IPS DF 6.9 (cell line): ENCODE results near the gene TMEM54.
"Not testable (repeated sequence)": the region's sequence is repeated elsewhere in the genome, so short reads cannot be mapped to it uniquely, and the experiment has no call there.

Experiments used
- DNase-seq: peaks from one replicate; pipeline ENCODE4 v3.0.0-alpha.2; 2013; ENCODE audit warnings: low read depth, low spot score
- H3K27ac ChIP-seq: one replicate; pipeline ENCODE4 v1.5.1; 2013; ENCODE audit warnings: low read length, control low read depth
- H3K27me3 ChIP-seq: 2 replicates; pipeline ENCODE4 v1.6.1; 2013; ENCODE audit warnings: mild to moderate bottlenecking, low read length; ENCODE audit not compliant: control insufficient read depth, insufficient read depth
- H3K36me3 ChIP-seq: 2 replicates; pipeline ENCODE4 v1.6.1; 2013; ENCODE audit warnings: low read length; ENCODE audit not compliant: control insufficient read depth, insufficient read depth
- H3K4me1 ChIP-seq: 2 replicates; pipeline ENCODE4 v1.6.1; 2013; ENCODE audit warnings: low read length; ENCODE audit not compliant: control insufficient read depth, insufficient read depth
- H3K4me3 ChIP-seq: 2 replicates; pipeline ENCODE4 v1.5.1; 2013; ENCODE audit warnings: mild to moderate bottlenecking, low read length
- H3K9me3 ChIP-seq: 2 replicates; pipeline ENCODE4 v1.6.1; 2013; ENCODE audit warnings: low read length, inconsistent platforms; ENCODE audit not compliant: control insufficient read depth, insufficient read depth
- WGBS: extraction: QIAGEN DNeasy Blood & Tissue Kit; methylation state at CpG from one replicate; pipeline ENCODE4 v1.1.7; 2013; ENCODE audit warnings: mixed read lengths, missing lambda C conversion rate; ENCODE audit not compliant: insufficient read length, insufficient coverage; 5-methylcytosine and 5-hydroxymethylcytosine counted together

TMEM54 gene

DNA sequence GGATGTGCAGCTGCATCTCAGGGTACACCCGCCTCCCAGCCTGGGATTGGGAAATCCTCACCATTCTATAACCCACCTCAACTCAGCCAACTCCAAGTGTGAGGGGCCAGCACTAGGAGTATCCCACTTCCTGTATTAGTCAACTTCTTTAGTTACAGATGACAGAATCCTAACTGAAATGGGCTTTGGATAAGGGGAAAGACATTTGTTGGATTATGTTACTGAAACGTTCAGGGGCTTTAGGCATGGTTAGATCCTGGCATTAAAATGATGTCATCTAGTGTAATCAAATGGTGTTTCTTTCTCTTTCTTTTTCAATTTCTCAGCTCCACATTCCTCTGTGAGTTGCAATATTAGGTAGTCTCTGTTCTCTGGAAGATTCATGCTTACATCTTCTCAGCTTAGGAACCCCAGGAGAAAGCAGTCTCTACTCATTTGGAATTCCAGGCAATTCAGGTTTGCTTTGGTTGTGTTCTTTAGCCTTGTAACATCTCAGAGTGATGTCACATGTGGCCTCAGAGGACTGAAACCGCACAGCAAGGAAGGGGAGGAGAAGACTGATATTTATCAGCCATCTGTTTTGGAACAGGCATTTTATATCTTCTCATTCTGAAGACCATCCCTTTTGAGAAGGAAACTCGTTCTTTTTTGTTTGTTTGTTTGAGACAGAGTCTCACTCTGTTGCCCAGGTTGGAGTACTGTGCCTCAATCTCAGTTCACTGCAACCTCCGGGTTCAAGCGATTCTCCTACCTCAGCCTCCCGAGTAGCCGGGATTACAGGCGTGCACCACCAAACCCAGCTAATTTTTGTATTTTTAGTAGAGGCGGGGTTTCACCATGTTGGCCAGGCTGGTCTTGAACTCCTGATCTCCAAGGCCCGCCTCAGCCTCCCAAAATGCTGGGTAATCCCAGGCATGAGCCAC, 18.9 kb upstream of the TMEM54 start:
- Histone ChIP-seq H3K9me3 (no peaks in the 10 kb centered on the region), H3K27me3 (peaks cover 13% of the 10 kb centered on the region), H3K27ac (no peak overlapping the region), H3K36me3 (no peaks in the 10 kb centered on the region), H3K4me3 (no peak overlapping the region), H3K4me1 (no peaks in the 10 kb centered on the region)
- WGBS = no CpG with 5 or more reads among the region's 11 CpGs
- DNase-seq = no peak

DNA sequence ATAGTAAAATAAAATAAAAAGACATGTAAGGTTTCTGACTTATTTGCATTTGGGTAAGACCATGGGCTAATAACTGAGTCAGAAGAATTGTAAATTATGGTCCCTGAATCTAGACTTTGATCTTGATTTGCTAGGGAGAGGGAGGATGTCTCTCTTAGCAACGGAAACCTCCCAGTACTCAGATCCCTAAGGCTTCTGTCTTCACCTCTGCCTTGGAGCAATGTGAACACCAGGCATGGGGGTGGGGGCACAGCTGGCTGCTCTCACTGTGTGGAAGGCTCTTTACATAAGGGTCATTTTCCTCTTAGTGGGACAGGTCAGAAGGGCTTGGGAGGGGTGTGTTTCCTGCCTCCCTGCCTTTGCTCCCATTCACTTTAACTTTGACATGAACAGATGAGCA, 17.0 kb upstream of the TMEM54 start:
- no CpG with 5 or more reads among the region's 1 CpG for WGBS
- Histone ChIP-seq H3K9me3 (no peaks in the 10 kb centered on the region), H3K4me1 (no peaks in the 10 kb centered on the region), H3K27me3 (no peaks in the 10 kb centered on the region), H3K27ac (no peak overlapping the region), H3K36me3 (no peaks in the 10 kb centered on the region), H3K4me3 (no peak overlapping the region)
- no peak for DNase-seq

DNA sequence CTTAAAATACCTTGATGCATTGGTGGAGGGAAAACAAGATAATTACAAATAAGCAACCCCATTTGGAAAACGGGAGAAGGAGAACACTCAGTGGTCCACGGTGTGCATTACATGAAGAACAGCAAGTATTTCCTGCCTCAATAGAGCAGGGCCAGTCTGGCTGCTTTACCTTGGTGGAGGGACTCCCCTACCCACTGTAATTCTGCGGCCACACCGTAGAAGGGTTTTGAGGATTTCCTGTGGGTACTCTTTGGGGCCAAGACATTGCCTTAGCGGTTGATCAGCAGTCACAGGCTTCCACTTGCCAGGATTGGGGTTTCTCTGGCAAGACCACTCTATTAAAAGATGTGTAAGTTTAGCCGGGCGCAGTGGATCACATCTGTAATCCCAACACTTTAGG, 16.3 kb upstream of the TMEM54 start:
- H3K27ac ChIP-seq = no peak overlapping the region
- no peaks in the 10 kb centered on the region for H3K27me3 ChIP-seq
- no peak for DNase-seq
- no peaks in the 10 kb centered on the region for H3K36me3 ChIP-seq
- no CpG with 5 or more reads among the region's 7 CpGs for WGBS
- H3K9me3 ChIP-seq = no peaks in the 10 kb centered on the region
- H3K4me3 ChIP-seq = no peak overlapping the region
- H3K4me1 ChIP-seq = no peaks in the 10 kb centered on the region

DNA sequence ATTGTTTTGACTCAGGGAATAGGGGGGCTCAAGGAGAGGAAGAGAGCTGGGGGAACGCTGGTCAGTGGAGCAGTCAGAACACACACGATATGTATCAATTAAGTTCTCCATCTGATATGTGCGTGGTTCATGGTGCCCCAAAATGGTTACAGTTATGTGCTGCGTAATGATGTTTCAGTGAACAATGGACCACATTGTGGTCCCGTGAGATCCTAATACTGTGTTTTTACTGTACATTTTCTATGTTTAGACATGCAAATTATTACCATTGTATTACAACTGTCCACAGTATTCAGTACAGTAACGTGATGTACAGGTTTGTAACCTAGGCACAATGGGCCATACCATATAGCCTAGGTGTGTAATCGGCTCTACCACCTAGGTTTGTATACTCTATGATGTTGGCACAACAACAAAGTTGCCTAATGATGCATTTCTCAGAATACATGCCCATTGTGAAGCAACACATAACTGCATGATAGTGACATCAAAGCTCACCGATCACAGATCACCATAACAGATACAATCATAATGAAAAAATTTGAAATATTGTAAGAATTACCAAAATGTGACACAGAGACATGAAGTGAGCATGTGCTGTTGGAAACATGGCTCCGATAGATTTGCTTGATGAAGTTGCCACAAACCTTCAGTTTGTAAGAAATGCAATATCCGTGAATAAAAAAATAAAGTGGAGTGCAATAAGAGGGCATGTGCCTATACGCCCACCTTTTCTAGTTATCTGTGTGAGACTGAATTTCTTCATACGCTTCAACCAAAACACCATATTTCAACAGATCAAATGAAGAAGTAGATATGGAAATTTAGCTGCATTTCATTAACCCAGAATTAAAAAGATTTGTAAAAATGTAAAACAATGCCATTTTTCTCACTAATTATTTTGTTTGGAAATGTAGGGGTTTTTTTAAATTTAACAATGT, 14.8 kb upstream of the TMEM54 start:
- H3K27ac ChIP-seq = no peak overlapping the region
- no peak for DNase-seq
- no peaks in the 10 kb centered on the region for H3K9me3 ChIP-seq
- no peaks in the 10 kb centered on the region for H3K4me1 ChIP-seq
- no CpG with 5 or more reads among the region's 12 CpGs for WGBS
- H3K36me3 ChIP-seq = no peaks in the 10 kb centered on the region
- H3K27me3 ChIP-seq = no peaks in the 10 kb centered on the region
- H3K4me3 ChIP-seq = no peak overlapping the region

DNA sequence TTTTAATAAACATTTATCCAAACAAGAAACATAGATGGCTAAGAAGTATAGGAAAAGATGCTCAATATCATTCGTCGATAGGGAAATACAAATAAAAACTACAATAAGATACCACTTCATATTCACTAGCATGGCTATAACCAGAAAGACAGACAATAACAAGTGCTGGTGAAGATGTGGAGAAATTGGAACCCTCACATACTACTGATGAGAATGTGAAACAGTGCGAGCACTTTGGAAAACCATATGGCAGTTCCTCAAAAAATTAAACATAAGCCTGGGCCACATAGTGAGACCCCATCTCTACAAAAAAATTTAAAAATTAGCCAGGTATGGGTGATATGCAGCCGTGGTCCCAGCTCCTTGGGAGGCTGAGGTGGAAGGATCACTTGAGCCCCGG, 9.1 kb upstream of the TMEM54 start:
- no peak overlapping the region for H3K27ac ChIP-seq
- DNase-seq = no peak
- H3K36me3 ChIP-seq = no peaks in the 10 kb centered on the region
- H3K4me3 ChIP-seq = no peak overlapping the region
- H3K4me1 ChIP-seq = no peaks in the 10 kb centered on the region
- no peaks in the 10 kb centered on the region for H3K9me3 ChIP-seq
- no CpG with 5 or more reads among the region's 5 CpGs for WGBS
- H3K27me3 ChIP-seq = no peaks in the 10 kb centered on the region

DNA sequence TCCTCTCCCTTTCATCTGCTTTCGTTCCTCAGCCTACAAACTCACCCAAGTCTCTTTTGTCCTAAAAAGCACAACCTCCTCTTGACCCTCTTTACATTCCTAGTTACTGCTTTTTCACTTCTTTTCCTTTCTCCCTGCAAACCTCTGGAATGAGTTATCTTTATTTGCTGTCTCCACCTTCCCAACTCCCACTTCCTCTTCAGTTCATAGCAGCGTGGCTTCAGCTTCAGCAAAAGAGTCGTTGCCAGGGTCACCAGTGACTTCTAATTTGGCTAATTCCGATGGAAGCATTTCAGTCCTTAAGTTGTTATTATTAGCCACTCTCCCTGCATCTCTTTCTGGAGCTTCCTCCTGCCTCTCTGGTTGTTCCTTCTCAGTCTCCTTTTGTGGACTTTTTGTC, 6.2 kb upstream of the TMEM54 start:
- H3K27me3 ChIP-seq = no peaks in the 10 kb centered on the region; the same call in 1 of the 2 replicates
- no CpG with 5 or more reads among the region's 4 CpGs for WGBS
- no peaks in the 10 kb centered on the region for H3K9me3 ChIP-seq
- no peak overlapping the region for H3K4me3 ChIP-seq
- H3K36me3 ChIP-seq = no peaks in the 10 kb centered on the region
- no peak for DNase-seq
- no peaks in the 10 kb centered on the region for H3K4me1 ChIP-seq
- no peak overlapping the region for H3K27ac ChIP-seq

DNA sequence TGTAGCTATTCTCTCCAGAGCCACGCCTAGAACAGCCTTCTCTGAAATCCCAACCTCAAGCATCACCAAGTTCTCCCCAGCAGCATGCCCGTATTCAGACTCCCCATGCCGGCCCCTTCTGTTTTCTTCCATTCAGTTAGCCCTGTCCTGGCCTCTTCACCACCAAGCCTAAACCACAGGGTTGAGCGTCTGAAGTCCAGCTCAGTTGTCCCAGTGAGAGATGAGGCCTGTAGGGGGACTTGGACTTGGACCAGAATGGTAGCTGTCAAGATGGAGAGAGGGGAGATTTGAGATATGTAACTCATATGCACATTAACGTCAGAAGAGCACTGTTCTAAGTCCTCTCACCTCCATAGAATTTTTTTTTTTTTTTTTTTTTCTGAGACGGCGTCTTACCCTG, 5.5 kb upstream of the TMEM54 start:
- no peak overlapping the region for H3K4me3 ChIP-seq
- no peaks in the 10 kb centered on the region for H3K36me3 ChIP-seq
- no peak overlapping the region for H3K27ac ChIP-seq
- H3K9me3 ChIP-seq = no peaks in the 10 kb centered on the region
- WGBS = no CpG with 5 or more reads among the region's 7 CpGs
- no peak for DNase-seq
- H3K27me3 ChIP-seq = peaks cover 2% of the 10 kb centered on the region; the same call in 1 of the 2 replicates
- H3K4me1 ChIP-seq = no peaks in the 10 kb centered on the region

DNA sequence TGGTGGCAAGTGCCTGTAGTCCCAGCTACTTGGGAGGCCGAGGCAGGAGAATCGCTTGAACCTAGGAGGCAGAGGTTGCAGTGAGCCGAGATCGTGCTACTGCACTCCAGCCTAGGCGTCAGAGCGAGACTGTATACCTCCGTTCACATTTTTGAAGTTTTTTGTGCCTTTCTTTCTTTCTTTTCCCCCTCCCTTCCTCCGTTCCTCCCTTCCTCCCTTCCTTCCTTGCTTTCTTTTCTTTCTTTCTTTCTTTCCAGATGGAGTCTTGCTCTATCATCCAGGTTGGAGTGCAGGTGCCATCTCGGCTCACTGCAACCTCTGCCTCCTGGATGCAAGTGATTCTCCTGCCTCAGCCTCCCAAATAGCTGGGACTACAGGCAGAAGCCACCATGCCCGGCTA, 4.4 kb upstream of the TMEM54 start:
- H3K4me3 ChIP-seq, H3K36me3 ChIP-seq, H3K4me1 ChIP-seq, H3K27me3 ChIP-seq, DNase-seq, H3K9me3 ChIP-seq, H3K27ac ChIP-seq: not testable (repeated sequence)
- no CpG with 5 or more reads among the region's 10 CpGs for WGBS

DNA sequence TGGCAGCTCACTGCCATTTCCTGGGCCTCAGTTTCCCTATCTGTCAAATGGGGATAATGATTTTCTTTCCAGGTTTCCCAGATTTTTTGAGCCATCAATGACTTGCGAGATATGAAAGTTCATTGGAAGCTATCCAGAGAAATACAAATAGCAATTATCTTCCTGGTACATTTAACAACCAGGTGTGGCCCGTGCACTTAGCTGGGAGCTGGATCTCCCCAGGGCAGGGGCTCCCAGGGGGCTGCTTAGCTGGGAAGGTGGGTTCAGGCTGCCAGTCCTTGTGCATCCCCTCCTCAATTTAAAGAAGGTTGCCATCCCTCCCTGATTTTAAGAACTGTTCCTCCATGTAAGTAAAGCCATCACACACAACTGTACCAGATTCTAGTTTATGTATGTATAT, 3.6 kb upstream of the TMEM54 start:
- H3K36me3 ChIP-seq = no peaks in the 10 kb centered on the region
- H3K4me3 ChIP-seq = no peak overlapping the region
- H3K9me3 ChIP-seq = no peaks in the 10 kb centered on the region
- H3K4me1 ChIP-seq = no peaks in the 10 kb centered on the region
- DNase-seq = no peak
- no peak overlapping the region for H3K27ac ChIP-seq
- peaks cover 12% of the 10 kb centered on the region for H3K27me3 ChIP-seq
- no CpG with 5 or more reads among the region's 2 CpGs for WGBS

DNA sequence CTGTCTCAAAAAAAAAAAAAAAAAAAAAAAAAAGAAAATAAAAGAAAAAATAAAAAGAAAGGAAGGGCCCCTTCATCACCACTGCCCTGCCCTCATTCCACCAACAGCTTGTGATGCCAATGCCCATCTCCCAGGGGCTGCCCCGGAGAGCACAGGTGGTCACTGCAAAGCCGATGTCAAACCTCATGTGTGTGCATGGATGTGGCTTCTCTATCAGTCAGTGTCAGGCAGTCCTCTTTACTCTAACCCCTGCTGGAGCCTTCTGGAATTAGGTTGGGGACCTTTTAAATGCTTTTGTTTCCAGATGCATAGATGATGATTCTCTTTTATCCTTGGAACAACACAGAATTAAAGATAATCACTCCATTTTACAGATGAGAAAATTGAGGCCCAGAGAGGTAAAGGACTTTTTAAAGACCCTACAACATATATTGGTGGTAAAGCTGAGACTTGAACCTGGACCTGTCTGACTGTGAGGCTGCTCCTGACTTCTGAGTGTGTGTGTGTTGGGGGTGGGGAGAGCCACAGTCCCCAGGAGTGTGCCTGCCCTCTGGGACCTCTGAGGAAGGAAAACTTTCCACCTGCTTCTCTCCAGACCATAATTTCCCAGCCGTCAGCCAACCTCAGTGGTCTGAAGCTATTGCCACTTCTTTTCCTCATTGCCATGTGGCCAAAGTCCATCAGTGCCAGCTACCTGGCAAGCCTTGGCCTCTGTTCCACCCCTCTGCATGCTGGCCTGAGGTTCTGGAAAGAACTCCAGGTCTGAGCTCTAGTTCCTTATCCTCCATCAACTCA, 3.0 kb upstream of the TMEM54 start:
- Histone ChIP-seq H3K9me3 (no peaks in the 10 kb centered on the region), H3K27ac (no peak overlapping the region), H3K36me3 (no peaks in the 10 kb centered on the region), H3K4me3 (no peak overlapping the region), H3K27me3 (peaks cover 14% of the 10 kb centered on the region), H3K4me1 (no peaks in the 10 kb centered on the region)
- DNase-seq = no peak
- WGBS = no CpG with 5 or more reads among the region's 3 CpGs
